H1 (cell line): ENCODE results near the gene WDR64. TPM values are rescaled to one million over a fixed set of nuclear protein-coding genes. Genes with fewer than 3 reads are reported as not detected.

ENCODE experiments used
- CTCF ChIA-PET: fragments of 300-600 bp; sonication (Branson Sonifier 250); formaldehyde crosslinking; loops from one replicate; lab custom pipeline; 2021; ENCODE audit not compliant: partially characterized antibody; lab: Charles Lee
- POLR2A ChIA-PET: fragments of 300-600 bp; sonication (Branson Sonifier 250); formaldehyde crosslinking; loops from one replicate; lab custom pipeline; 2021; ENCODE audit warnings: inconsistent platforms; ENCODE audit not compliant: partially characterized antibody; lab: Charles Lee
- DNase-seq, 2 experiments: peaks; one replicate each; pipeline versions ENCODE4 v3.0.0 to v3.0.0-alpha.2; 2010 to 2022; ENCODE audit warnings: low spot score in 2 of 2, low read depth in 1 of 2, mixed read lengths in 1 of 2
- FAIRE-seq: peaks from 2 replicates; lab custom pipeline; 2011; peaks lifted over from hg19 to GRCh38; lab: Jason Lieb, UNC
- H2AFZ ChIP-seq: 2 replicates; pipeline ENCODE4 v1.8.1; 2012; ENCODE audit warnings: low read length, inconsistent platforms
- H2AK5ac ChIP-seq: 2 replicates; pipeline ENCODE4 v1.6.1; 2013; ENCODE audit warnings: low read depth, low read length
- H2BK120ac ChIP-seq: replicated peaks from 2 replicates; pipeline ENCODE3; 2013; ENCODE audit warnings: low read depth, low read length, inconsistent platforms
- H2BK12ac ChIP-seq: 2 replicates; pipeline ENCODE4 v1.6.1; 2013; ENCODE audit warnings: low read depth, low read length
- H2BK15ac ChIP-seq: 2 replicates; pipeline ENCODE4 v1.6.1; 2013; ENCODE audit warnings: low read length
- H2BK20ac ChIP-seq: 2 replicates; pipeline ENCODE4 v1.6.1; 2013; ENCODE audit warnings: low read length
- H2BK5ac ChIP-seq: 2 replicates; pipeline ENCODE4 v1.6.1; 2013; ENCODE audit warnings: low read depth, low read length
- H3K14ac ChIP-seq: 2 replicates; pipeline ENCODE4 v1.6.1; 2013; ENCODE audit warnings: inconsistent platforms; ENCODE audit not compliant: insufficient read length
- H3K18ac ChIP-seq: 2 replicates; pipeline ENCODE4 v1.6.1; 2013; ENCODE audit warnings: low read length; ENCODE audit errors: extremely low read depth
- H3K23ac ChIP-seq: 2 replicates; pipeline ENCODE4 v1.6.1; 2013; ENCODE audit warnings: inconsistent platforms; ENCODE audit not compliant: insufficient read length
- H3K23me2 ChIP-seq: 2 replicates; pipeline ENCODE4 v1.6.1; 2013; ENCODE audit warnings: low read depth, low read length
- H3K27ac ChIP-seq: 2 replicates; pipeline ENCODE4 v1.6.1; 2011; ENCODE audit warnings: low read depth, low read length, inconsistent platforms
- H3K27me3 ChIP-seq, 4 experiments: replicated peaks in 1 of 4; 1 replicate in 1 of 4; 2 replicates in 3 of 4; pipeline versions ENCODE4 v1.6.1 to v1.8.1; 2011 to 2013; ENCODE audit warnings: low read length in 3 of 4, mild to moderate bottlenecking in 3 of 4, inconsistent platforms in 2 of 4, mixed read lengths in 2 of 4, moderate library complexity in 1 of 4; ENCODE audit not compliant: control insufficient read depth in 3 of 4, insufficient read depth in 3 of 4; ENCODE audit errors: extremely low read depth in 1 of 4
- H3K36me3 ChIP-seq, 4 experiments: 2 replicates each; pipeline versions ENCODE4 v1.6.1 to v1.8.1; 2011 to 2013; ENCODE audit warnings: mild to moderate bottlenecking in 4 of 4, low read length in 3 of 4, moderate library complexity in 2 of 4, control low read depth in 1 of 4, inconsistent platforms in 1 of 4; ENCODE audit not compliant: insufficient read depth in 4 of 4, control insufficient read depth in 2 of 4
- H3K4ac ChIP-seq: replicated peaks from 2 replicates; pipeline ENCODE3; 2013; ENCODE audit warnings: low read length, low read depth, mixed read lengths, inconsistent platforms; ENCODE audit not compliant: insufficient read length
- H3K4me1 ChIP-seq, 4 experiments: replicated peaks in 1 of 4; 1 replicate in 1 of 4; 2 replicates in 3 of 4; pipeline versions ENCODE4 v1.6.1 to v1.8.1; 2011 to 2013; ENCODE audit warnings: low read length in 3 of 4, inconsistent platforms in 2 of 4, mixed read lengths in 1 of 4; ENCODE audit not compliant: insufficient read depth in 4 of 4, control insufficient read depth in 3 of 4
- H3K4me2 ChIP-seq, 2 experiments: 2 replicates each; pipeline versions ENCODE4 v1.6.1 to v1.8.1; 2011 to 2013; ENCODE audit warnings: low read depth in 2 of 2, low read length in 2 of 2, control low read depth in 1 of 2, inconsistent platforms in 1 of 2, mild to moderate bottlenecking in 1 of 2; ENCODE audit not compliant: insufficient read depth in 1 of 2
- H3K4me3 ChIP-seq, 4 experiments: fragments of 200-600, 300-600 bp in 1 of 4; sonication (generic), shearing (Covaris generic), sonication (Bioruptor Twin) in 1 of 4; 2 replicates each; pipeline versions ENCODE4 v1.5.1 to v1.8.1; 2011 to 2016; ENCODE audit warnings: low read length in 4 of 4, low read depth in 3 of 4, control low read depth in 2 of 4, inconsistent platforms in 2 of 4, mild to moderate bottlenecking in 2 of 4, mixed read lengths in 1 of 4, moderate library complexity in 1 of 4; ENCODE audit not compliant: insufficient read depth in 2 of 4; ENCODE audit errors: extremely low read depth in 1 of 4
- H3K56ac ChIP-seq: replicated peaks from 2 replicates; pipeline ENCODE3; 2013; ENCODE audit warnings: low read depth, mild to moderate bottlenecking, mixed read lengths, low read length, inconsistent platforms; ENCODE audit not compliant: insufficient read length
- H3K79me1 ChIP-seq: 2 replicates; pipeline ENCODE4 v1.6.1; 2013; ENCODE audit warnings: low read depth, low read length, control low read depth
- H3K79me2 ChIP-seq, 2 experiments: 2 replicates each; pipeline versions ENCODE4 v1.6.1 to v1.8.1; 2012 to 2013; ENCODE audit warnings: low read length in 2 of 2, mild to moderate bottlenecking in 2 of 2, inconsistent platforms in 1 of 2; ENCODE audit not compliant: insufficient read depth in 2 of 2, control insufficient read depth in 1 of 2
- H3K9ac ChIP-seq, 4 experiments: replicated peaks in 1 of 4; 1 replicate in 1 of 4; 2 replicates in 3 of 4; pipeline versions ENCODE4 v1.6.1 to v1.8.1; 2011 to 2013; ENCODE audit warnings: low read depth in 3 of 4, low read length in 3 of 4, control low read depth in 2 of 4, mild to moderate bottlenecking in 2 of 4, moderate library complexity in 2 of 4, inconsistent platforms in 1 of 4; ENCODE audit errors: extremely low read depth in 1 of 4
- H3K9me3 ChIP-seq, 2 experiments: 2 replicates each; pipeline versions ENCODE4 v1.6.1 to v1.8.1; 2012 to 2013; ENCODE audit warnings: mild to moderate bottlenecking in 2 of 2, moderate library complexity in 2 of 2, control low read depth in 1 of 2, inconsistent platforms in 1 of 2, low read depth in 1 of 2, low read length in 1 of 2, mixed read lengths in 1 of 2; ENCODE audit not compliant: insufficient read depth in 2 of 2
- H4K20me1 ChIP-seq, 2 experiments: replicated peaks in 1 of 2; 2 replicates each; pipeline versions ENCODE3 to v1.8.1; 2011 to 2013; ENCODE audit warnings: inconsistent platforms in 2 of 2, low read length in 2 of 2, mild to moderate bottlenecking in 1 of 2; ENCODE audit not compliant: insufficient read depth in 2 of 2, control insufficient read depth in 1 of 2
- H4K5ac ChIP-seq: 2 replicates; pipeline ENCODE4 v1.6.1; 2013; ENCODE audit warnings: low read length, low read depth, mixed read lengths, inconsistent platforms; ENCODE audit not compliant: insufficient read length
- H4K8ac ChIP-seq: 2 replicates; pipeline ENCODE4 v1.8.0; 2013; ENCODE audit warnings: mild to moderate bottlenecking, moderate library complexity, low read length, inconsistent platforms; ENCODE audit not compliant: insufficient read depth; ENCODE audit errors: extremely low read depth
- H4K91ac ChIP-seq: replicated peaks from 2 replicates; pipeline ENCODE3; 2013; ENCODE audit warnings: low read length, mixed read lengths, inconsistent platforms; ENCODE audit not compliant: insufficient read length
- ASH2L ChIP-seq: fragments of 200-600, 300-600 bp; sonication (generic); IDR thresholded peaks from one replicate; pipeline ENCODE4 v1.7.1; 2017; ENCODE audit warnings: low read length
- E2F6 ChIP-seq: IDR thresholded peaks from 2 replicates; pipeline ENCODE4 v1.6.1; 2012; ENCODE audit warnings: inconsistent platforms
- POU5F1 ChIP-seq: IDR thresholded peaks from 2 replicates; pipeline ENCODE4 v1.6.1; 2011; ENCODE audit warnings: low read depth, mild to moderate bottlenecking, low read length, moderate library complexity
- WGBS, 2 experiments: shearing (Covaris generic) in 1 of 2; methylation state at CpG; one replicate each; pipeline versions ENCODE4 v1.1.6 to v1.1.7; 2013 to 2015; ENCODE audit warnings: low lambda C conversion rate in 2 of 2, mixed read lengths in 2 of 2, inconsistent platforms in 1 of 2, low coverage in 1 of 2, missing lambda C conversion rate in 1 of 2; ENCODE audit not compliant: insufficient replicate concordance in 2 of 2, insufficient coverage in 1 of 2, insufficient read length in 1 of 2; ENCODE audit errors: extremely low coverage in 1 of 2, missing lambda C conversion rate in 1 of 2; 5-methylcytosine and 5-hydroxymethylcytosine counted together
- polyA plus RNA-seq, 7 experiments: library from polyadenylated mRNA; depleted of rRNA in 3 of 7; stranded (reverse) in 5 of 7; unstranded in 2 of 7; fragments of >200 nt in 5 of 7; fragments of 200-250 nt in 2 of 7; gene quantifications; 1 replicate in 5 of 7; 2 replicates in 1 of 7; 4 replicates in 1 of 7; pipeline versions ENCODE4 v1.2.1 to v1.2.3, GENCODE V29; 2011 to 2013; ENCODE audit warnings: missing spikeins in 2 of 7, mixed read lengths in 2 of 7
- total RNA-seq: library from RNA; stranded (reverse); fragmentation: NEBNext Ultra II Directional; extraction: Animal tissue kit (Norgen Biotek cat#: 25700); gene quantifications from 2 replicates; pipeline ENCODE4 v1.2.1, GENCODE V29; 2021

Gene WDR64
- total and polyA plus RNA-seq, 2 of the 8 experiments (the other 6 are each of a cell fraction or from before 2014, with no cell fraction given): 0.02 TPM; not detected in 1

- POLR2A ChIA-PET: interaction anchor here (1.1 kb wide), 1 partner anchor 10 kb away, joined by 4 read pairs; no protein-coding TSS in a partner anchor
- no peak for FAIRE-seq
These were observed 148.6 kb downstream of the WDR64 start for GRCh38 chr1:241800640-241801039.

More at GRCh38 chr1:241800640-241801039, 148.6 kb downstream of the WDR64 start:
- CTCF ChIA-PET: interaction anchor here (1.6 kb wide), 1 partner anchor 28 kb away, joined by 3 read pairs; no protein-coding TSS in a partner anchor
- no peak overlapping the region for H2BK120ac ChIP-seq
- H3K27me3 ChIP-seq: no peaks in the 10 kb centered on the region
- no peaks in the 10 kb centered on the region for H3K79me2 ChIP-seq
- H2AFZ ChIP-seq: no peak overlapping the region
- H3K23me2 ChIP-seq: 0 out of 2 replicates have a peak, but pooled peaks cover 2% of the 10 kb centered on the region
- H2AK5ac ChIP-seq: no peak overlapping the region
- WGBS, 2 experiments: 90% methylated on average over 3 of the region's 3 CpGs; no CpG with 5 or more reads in 1 of the 2 experiments
- H3K9me3 ChIP-seq: no peaks in the 10 kb centered on the region
- H3K27ac ChIP-seq: no peak overlapping the region
- H3K4me1 ChIP-seq: no peaks in the 10 kb centered on the region
- no peak overlapping the region for H2BK15ac ChIP-seq
- H2BK5ac ChIP-seq: no peak overlapping the region
- H3K9ac ChIP-seq: no peak overlapping the region
- H4K91ac ChIP-seq: no peak overlapping the region
- no peak overlapping the region for H3K4me3 ChIP-seq
- no peak overlapping the region for H3K4ac ChIP-seq
- no peak for TF ChIP-seq ASH2L
- TF ChIP-seq POU5F1: no peak
- TF ChIP-seq E2F6: no peak
- H4K8ac ChIP-seq: no peak overlapping the region
- H3K18ac ChIP-seq: no peak overlapping the region
- H2BK12ac ChIP-seq: no peak overlapping the region
- DNase-seq: no peak
- H3K56ac ChIP-seq: no peak overlapping the region
- no peaks in the 10 kb centered on the region for H4K20me1 ChIP-seq
- H3K36me3 ChIP-seq: no peaks in the 10 kb centered on the region
- no peaks in the 10 kb centered on the region for H3K79me1 ChIP-seq
- no peak overlapping the region for H3K4me2 ChIP-seq
- H3K14ac ChIP-seq: no peak overlapping the region
- H2BK20ac ChIP-seq: no peak overlapping the region
- no peak overlapping the region for H3K23ac ChIP-seq
- H4K5ac ChIP-seq: no peak overlapping the region
